KMS-11 (cell line): ENCODE results near the gene AP2B1.

Experiments used
- H2AFZ ChIP-seq: fragments of 200-600 bp; sonication (generic); 2 replicates; pipeline ENCODE4 v1.6.1; 2016; ENCODE audit warnings: antibody characterized with exemption, mixed run types, low read depth
- H3K27ac ChIP-seq: fragments of 200-600 bp; sonication (generic); 2 replicates; pipeline ENCODE4 v1.6.1; 2016; ENCODE audit warnings: mild to moderate bottlenecking, mixed run types
- H3K27me3 ChIP-seq: fragments of 200-600 bp; sonication (generic); 2 replicates; pipeline ENCODE4 v1.6.1; 2017; ENCODE audit warnings: mild to moderate bottlenecking, low read depth, mixed run types, moderate library complexity; ENCODE audit not compliant: insufficient read depth
- H3K36me3 ChIP-seq: fragments of 200-600 bp; sonication (generic); 2 replicates; pipeline ENCODE4 v1.6.1; 2017; ENCODE audit warnings: mild to moderate bottlenecking, mixed run types; ENCODE audit not compliant: insufficient read depth
- H3K4me1 ChIP-seq: fragments of 200-600 bp; sonication (generic); 2 replicates; pipeline ENCODE4 v1.6.1; 2016; ENCODE audit warnings: mild to moderate bottlenecking, low read depth, mixed run types; ENCODE audit not compliant: poor library complexity, severe bottlenecking
- H3K4me2 ChIP-seq: fragments of 200-600 bp; sonication (generic); 2 replicates; pipeline ENCODE4 v1.7.0; 2016; ENCODE audit warnings: mild to moderate bottlenecking, mixed run types
- H3K4me3 ChIP-seq: fragments of 200-600 bp; sonication (generic); IDR thresholded peaks from 2 replicates; pipeline ENCODE4 v1.6.1; 2017; ENCODE audit warnings: low read depth, low read length, mixed read lengths; ENCODE audit not compliant: insufficient read depth
- H3K79me2 ChIP-seq: fragments of 200-600 bp; sonication (generic); 2 replicates; pipeline ENCODE4 v1.6.1; 2016; ENCODE audit warnings: low read depth, mixed run types; ENCODE audit not compliant: insufficient read depth
- H3K9ac ChIP-seq: fragments of 200-600 bp; sonication (generic); 2 replicates; pipeline ENCODE4 v1.6.1; 2016; ENCODE audit warnings: mild to moderate bottlenecking, mixed run types
- H4K20me1 ChIP-seq: fragments of 200-600 bp; sonication (generic); 2 replicates; pipeline ENCODE4 v1.6.1; 2016; ENCODE audit warnings: mild to moderate bottlenecking, mixed run types; ENCODE audit not compliant: insufficient read depth
- CTCF ChIP-seq: fragments of 200-600 bp; sonication (generic); conservative IDR thresholded peaks from 2 replicates; pipeline ENCODE4 v1.6.1; 2017; ENCODE audit warnings: low read depth, mild to moderate bottlenecking, antibody characterized with exemption, low read length, moderate library complexity, mixed read lengths

AP2B1 gene

DNA sequence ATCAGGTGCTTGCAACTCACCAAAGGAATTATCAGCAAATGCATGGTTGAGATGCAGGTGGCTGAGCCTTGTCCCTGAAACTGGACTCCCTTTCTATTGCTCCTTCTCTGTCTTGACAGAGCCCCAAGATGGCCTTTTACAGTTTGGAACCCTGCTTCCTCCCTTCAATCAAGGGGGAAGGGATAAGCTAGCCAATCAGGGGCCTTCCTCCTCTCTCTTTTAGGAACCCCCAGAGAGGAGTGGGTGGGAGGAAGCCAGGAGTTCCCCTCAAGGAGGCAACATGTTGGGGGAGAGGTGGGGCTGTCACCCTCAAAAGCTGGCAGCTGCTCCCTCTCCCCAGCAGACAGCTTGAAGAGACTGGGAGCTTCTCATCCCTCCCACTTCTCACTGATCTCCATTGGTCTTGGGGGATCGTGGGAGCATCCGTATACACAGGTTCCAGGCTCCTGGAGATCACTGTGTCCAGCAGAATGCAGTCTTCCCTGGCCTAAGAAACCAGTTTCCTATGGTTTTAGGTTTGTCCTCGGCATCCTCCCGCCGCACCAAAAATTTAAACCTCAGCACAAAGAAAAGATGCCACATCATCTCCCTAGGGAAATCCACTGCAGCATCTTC lies 151.5 kb downstream of the AP2B1 start:
- no peaks in the 10 kb centered on the region for H3K36me3 ChIP-seq
- no peak overlapping the region for H3K9ac ChIP-seq
- H4K20me1 ChIP-seq: no peaks in the 10 kb centered on the region
- H3K79me2 ChIP-seq: no peaks in the 10 kb centered on the region
- H2AFZ ChIP-seq: no peak overlapping the region
- no peak overlapping the region for H3K27ac ChIP-seq
- H3K27me3 ChIP-seq: peaks cover 6% of the 10 kb centered on the region; the same call in 1 of the 2 replicates
- no peak overlapping the region for H3K4me2 ChIP-seq
- no peak for TF ChIP-seq CTCF
- no peak overlapping the region for H3K4me3 ChIP-seq
- no peaks in the 10 kb centered on the region for H3K4me1 ChIP-seq

DNA sequence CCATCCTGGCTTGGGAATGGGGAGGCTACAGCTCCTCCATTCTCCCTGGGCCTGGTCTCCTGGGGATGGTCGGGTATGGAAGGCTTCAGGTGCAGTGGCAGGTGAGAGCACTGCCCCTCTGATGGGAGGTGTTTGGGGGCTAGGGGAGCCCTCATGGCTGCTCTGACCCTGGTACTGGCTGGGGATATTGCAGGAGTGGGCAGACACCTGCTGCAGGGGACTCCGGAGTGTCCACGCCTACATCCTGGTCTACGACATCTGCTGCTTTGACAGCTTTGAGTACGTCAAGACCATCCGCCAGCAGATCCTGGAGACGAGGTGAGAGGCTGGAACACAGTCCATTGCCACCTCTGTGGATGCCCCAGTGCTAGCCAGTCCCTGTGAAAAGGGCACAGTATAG lies 153.1 kb downstream of the AP2B1 start:
- Histone ChIP-seq H3K9ac (no peak overlapping the region), H3K27me3 (peaks cover 13% of the 10 kb centered on the region), H3K27ac (no peak overlapping the region), H3K4me3 (no peak overlapping the region), H3K36me3 (no peaks in the 10 kb centered on the region), H3K79me2 (no peaks in the 10 kb centered on the region), H3K4me2 (no peak overlapping the region), H3K4me1 (no peaks in the 10 kb centered on the region), H2AFZ (no peak overlapping the region), H4K20me1 (no peaks in the 10 kb centered on the region)
- no peak for TF ChIP-seq CTCF

GRCh38 chr17:35740997-35741931 lies 154.1 kb downstream of the AP2B1 start:
- no peak overlapping the region for H2AFZ ChIP-seq
- H3K9ac ChIP-seq: no peak overlapping the region
- TF ChIP-seq CTCF: no peak
- H3K36me3 ChIP-seq: no peaks in the 10 kb centered on the region
- no peak overlapping the region for H3K4me3 ChIP-seq
- H3K79me2 ChIP-seq: no peaks in the 10 kb centered on the region
- H3K27ac ChIP-seq: no peak overlapping the region
- peaks cover 19% of the 10 kb centered on the region for H3K27me3 ChIP-seq
- H4K20me1 ChIP-seq: no peaks in the 10 kb centered on the region
- no peaks in the 10 kb centered on the region for H3K4me1 ChIP-seq
- H3K4me2 ChIP-seq: no peak overlapping the region

DNA sequence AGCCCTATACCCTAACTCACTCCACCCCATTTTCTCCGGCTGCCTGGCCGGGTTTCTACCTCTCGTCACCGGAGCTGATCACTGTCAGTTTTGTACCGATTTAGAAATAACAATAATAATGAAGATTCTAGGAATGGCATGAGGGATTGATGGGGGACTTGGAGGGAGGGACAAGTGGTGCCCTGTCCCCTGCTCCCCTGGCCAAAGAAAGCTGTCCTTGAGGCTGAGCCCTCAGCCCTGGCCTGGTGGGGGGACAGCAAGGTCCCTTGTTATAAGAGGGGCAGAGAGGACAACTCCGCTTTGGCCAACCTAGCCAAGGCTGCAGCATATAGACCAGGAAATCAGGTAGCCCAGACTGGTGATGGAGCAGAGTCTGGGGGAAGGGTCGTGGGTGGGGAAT lies 155.4 kb downstream of the AP2B1 start:
- no peak overlapping the region for H3K9ac ChIP-seq
- H4K20me1 ChIP-seq: no peaks in the 10 kb centered on the region
- H3K27me3 ChIP-seq: peaks cover 23% of the 10 kb centered on the region
- no peak overlapping the region for H3K4me3 ChIP-seq
- no peak for TF ChIP-seq CTCF
- H3K36me3 ChIP-seq: no peaks in the 10 kb centered on the region
- no peaks in the 10 kb centered on the region for H3K4me1 ChIP-seq
- no peak overlapping the region for H3K4me2 ChIP-seq
- no peaks in the 10 kb centered on the region for H3K79me2 ChIP-seq
- no peak overlapping the region for H2AFZ ChIP-seq
- no peak overlapping the region for H3K27ac ChIP-seq
